Inferior parietal cortex (tissue), 1 donor: ENCODE results near the gene NAB2.

Source experiments
- DNase-seq: peaks from one replicate; pipeline ENCODE4 v3.0.0-alpha.2; 2016; ENCODE audit errors: extremely low spot score

The NAB2 gene

DNA sequence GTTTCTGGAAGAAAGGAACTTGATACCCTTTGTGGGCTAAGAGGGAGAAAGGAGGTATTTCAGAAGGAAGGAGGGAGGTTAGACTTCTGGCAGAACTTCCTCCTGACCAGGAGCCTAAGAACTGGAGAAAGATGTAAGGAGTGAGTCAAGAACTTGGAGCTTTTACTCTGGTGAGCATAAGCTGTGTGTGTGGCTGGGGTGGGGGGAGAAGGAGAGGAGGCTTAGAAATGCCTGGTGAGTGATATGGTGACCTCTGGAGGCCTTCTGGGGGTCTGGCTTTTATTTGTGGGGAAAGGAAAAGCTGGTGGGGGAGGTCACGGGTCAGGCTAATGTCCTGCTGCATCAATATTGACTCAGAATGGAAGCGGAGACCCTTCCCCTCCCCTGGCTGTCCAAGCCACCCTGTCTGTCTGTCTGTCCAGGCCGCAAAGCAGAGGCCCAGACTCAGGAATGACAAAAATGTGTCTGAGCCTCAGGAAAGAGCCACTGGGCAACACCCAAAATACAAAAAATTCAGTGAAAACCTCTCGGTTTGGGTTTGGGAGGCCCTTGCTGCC is 44.2 kb downstream of the NAB2 start:
- DNase-seq: no peak

DNA sequence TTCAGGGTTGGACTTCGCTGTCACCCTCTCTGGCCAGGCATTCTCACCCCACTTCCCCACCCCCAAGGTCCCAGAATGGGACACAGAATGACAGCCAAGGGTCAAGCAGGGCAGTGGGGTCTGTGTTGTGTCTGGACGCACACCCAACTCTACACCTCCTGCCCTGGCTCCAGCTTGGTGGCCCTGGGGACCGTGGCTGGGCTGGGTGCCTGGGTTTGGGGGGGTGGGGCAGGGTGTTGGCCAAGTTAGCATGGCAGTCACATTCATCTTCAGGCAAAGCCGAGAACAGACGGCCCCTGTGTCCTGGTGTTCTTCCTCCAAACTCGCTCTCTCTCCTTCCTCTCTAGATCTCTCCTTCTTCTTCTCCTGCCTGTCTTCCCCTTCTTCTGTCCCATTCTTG is 45.0 kb downstream of the NAB2 start:
- DNase-seq: no peak

DNA sequence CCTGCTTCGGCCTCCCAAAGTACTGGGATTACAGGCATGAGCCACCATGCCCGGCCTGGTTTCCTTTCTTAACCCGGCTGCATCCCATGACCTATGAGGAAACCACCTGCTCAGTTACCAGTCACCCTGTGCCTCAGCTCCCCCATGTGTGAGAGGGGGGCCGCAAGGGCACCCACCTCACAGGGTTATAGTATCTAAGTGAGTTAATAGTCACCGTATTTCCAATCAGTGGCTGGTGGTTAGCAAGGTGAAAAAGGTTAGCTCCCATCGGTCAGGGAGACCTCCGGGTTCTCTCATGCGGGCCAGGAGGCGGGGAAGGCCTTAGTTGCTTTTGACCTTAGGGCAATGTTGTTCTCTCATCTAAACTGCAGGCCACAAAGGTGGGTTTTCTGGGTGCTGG is 46.0 kb downstream of the NAB2 start:
- no peak for DNase-seq

DNA sequence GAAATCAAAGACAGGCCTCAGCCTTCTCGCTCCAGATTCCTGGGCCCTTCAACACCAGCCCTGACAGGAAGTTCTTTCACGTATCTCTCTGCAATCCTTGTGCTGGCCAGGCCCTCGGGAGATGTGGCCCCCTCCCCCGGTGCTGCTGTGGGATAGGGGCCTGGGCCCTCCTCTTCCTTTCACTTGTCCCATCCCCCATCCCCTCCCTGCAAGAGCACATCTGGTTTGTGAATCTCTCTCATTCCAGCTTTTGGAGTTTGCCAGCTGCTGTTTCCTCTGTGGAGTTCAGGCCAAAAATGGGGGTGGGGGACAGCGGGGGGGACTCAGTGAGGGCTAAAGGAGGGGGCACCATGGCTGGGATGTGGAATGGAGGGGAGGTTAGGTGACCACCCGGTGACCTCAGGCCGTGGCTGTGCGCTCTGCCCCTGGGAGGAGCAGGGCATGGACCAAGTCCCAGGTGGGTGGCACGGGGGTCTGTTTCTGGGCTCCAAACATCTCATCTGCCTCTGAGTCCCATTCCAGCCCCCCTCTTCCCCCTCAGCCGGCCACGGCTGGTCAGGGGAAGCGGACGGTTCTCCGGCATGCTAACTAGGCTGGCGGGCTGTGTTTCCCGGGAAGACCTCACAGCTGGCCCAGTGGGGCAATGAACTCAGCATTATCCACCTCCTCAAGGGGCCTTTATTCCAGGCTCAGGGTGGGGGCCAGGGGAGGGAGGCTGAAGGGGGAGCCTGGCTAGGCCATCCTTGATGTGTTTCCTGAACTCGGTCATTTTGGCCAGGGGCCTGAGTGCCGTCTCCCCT is 46.8 kb downstream of the NAB2 start:
- DNase-seq: no peak

DNA sequence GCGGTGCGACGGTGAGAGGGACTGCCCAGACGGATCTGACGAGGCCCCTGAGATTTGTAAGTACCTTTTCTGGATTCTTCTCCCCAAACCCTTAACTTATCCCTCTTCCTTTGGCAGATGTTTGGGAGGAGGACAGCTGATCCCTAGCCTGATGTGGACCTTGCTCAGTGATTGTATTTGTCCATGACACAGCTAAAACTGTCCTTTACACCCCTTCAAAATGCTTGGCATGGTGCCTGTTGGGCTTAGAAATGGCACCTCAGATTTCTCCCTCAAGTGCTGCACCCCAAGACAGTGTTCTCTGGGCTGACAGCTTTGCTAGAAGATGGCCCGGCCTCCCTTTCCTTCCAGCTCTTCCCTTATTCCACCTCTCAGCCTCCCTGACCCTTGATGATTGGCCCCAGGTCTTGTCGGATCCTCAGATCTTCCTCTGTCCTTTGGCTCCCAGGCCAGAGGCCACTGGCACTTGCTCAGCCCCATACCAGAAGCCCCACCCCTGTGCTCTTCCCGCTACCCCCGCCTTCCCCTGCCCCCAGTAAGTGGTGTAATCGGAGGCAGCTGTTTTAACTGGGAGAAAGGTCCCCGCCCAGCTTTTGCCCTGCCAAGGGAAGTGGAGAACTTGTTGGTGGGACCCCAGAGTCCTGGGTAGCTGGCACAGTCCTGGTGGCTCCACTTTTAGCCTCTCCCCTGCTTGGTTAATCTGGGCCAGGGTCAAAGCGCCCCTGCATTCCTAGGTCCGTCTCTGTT is 49.8 kb downstream of the NAB2 start:
- no peak for DNase-seq

DNA sequence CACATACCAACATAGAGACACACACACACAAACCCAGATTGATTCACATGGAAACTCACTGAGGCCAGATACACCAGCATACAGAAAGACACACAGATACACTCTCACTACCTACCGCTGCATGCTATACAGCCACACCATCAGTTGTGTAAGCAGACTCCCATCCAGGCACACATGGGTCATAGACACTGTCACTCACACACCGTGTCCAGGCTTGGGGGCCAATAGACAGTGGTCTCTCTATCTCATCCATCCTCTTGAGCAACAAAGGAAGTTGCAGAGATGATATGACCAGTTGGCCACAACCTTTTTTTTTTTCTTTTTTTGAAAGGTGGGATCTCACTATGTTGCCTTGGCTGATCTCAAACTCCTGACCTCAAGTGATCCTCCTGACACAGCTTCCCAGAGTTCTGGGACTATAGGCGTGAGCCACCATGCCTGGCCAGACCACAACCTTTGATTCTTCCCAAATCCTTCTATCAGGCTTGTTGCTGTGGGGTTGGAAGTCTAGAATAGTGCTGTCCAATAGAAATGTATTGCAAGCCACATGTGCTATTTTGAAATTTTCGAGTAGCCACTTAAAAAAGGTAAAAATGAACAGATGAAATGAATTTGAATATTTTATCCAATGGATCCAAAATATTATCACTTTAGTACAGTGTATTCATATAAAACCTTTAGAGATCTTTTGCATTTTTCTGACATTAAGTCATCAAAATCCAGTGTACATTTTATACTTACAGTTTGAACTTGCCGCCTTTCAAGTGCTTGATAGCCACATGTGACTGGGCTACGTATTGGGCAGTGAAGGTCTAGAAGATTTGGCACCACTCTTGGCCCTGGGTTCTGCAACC is 51.1 kb downstream of the NAB2 start:
- DNase-seq: no peak

DNA sequence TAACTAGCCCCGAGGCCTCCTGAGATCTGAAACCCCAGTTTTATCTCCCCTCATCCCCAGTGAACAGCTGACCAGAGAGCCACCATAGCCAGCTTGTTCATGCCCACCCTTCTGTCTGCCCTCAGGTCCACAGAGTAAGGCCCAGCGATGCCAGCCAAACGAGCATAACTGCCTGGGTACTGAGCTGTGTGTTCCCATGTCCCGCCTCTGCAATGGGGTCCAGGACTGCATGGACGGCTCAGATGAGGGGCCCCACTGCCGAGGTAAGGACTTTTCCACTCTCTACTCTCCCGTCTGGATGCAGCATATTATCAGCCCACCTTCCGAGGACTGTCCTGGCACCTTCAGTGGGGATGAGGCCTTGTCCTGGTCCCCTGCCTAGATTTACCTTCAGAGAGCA is 52.3 kb downstream of the NAB2 start:
- no peak for DNase-seq

- DNase-seq: no peak
These were observed 53.2 kb downstream of the NAB2 start for GRCh38 chr12:57142121-57142520.

DNA sequence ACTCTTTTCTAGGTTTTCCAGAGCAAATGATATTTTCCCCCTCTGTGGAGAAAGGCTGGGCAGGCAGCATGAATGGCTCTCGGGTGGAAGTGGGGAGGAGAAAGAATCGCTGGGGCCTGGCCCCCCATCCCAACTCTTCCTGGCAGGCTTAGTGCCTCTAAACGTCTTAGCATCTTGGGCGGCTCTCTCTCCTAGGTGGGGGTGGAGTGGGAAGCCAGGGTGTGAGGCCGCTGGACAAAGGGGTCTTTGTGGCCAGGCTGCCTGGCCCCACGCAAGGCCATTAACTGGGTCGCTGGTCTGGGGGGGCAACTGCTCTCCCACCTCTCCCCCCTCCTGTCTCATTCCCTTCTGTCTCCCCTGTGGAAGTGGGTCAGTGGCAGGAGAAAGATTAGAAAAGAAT is 53.8 kb downstream of the NAB2 start:
- DNase-seq: no peak

DNA sequence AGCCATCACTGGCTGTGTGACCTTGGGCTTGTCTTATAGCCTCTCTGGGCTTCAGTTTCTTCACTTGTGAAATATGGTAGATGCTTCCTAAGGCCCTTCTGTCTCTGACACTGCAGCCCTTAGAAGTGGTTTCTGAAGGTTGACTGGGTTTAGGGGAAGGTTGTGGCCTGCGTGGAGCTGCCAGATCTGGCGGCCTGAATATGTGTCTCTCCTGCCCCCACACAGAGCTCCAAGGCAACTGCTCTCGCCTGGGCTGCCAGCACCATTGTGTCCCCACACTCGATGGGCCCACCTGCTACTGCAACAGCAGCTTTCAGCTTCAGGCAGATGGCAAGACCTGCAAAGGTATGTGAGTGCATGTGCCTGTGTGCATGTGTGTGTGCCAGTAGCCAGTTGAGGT is 54.5 kb downstream of the NAB2 start:
- DNase-seq: no peak
